ENCODE results near the gene FKBP11. TPM values are rescaled to one million over a fixed set of nuclear protein-coding genes. Genes with fewer than 3 reads are reported as not detected.

FKBP11 gene
- total RNA-seq, 1 donor from 2014 or later = 44.6 TPM

DNA sequence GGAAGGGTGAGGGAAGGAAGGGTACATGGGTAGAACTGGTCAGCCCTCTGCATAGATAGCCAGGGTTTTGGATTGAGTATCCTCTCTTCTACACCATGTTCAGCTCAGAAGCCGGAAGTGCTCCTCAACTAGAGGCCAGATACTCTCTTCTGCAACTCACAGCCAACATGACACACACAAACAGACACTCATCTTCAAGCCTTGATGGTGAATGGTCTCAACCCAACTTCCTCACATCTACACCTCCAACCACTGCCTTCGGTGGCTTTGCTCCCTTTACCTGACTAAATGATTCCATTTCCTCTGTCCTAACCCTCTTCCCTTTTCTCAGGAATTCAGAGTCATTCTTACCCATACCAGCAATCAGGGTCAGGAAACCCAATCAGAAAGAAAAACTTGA, 7.6 kb upstream of the FKBP11 start:
- no peaks in the 10 kb centered on the region for H3K9me3 Mint-ChIP-seq
- TF ChIP-seq, protein P1, sequence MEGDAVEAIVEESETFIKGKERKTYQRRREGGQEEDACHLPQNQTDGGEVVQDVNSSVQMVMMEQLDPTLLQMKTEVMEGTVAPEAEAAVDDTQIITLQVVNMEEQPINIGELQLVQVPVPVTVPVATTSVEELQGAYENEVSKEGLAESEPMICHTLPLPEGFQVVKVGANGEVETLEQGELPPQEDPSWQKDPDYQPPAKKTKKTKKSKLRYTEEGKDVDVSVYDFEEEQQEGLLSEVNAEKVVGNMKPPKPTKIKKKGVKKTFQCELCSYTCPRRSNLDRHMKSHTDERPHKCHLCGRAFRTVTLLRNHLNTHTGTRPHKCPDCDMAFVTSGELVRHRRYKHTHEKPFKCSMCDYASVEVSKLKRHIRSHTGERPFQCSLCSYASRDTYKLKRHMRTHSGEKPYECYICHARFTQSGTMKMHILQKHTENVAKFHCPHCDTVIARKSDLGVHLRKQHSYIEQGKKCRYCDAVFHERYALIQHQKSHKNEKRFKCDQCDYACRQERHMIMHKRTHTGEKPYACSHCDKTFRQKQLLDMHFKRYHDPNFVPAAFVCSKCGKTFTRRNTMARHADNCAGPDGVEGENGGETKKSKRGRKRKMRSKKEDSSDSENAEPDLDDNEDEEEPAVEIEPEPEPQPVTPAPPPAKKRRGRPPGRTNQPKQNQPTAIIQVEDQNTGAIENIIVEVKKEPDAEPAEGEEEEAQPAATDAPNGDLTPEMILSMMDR (conservative IDR thresholded peaks at IDR 0.05) = no peak
- H3K36me3 Mint-ChIP-seq = peaks cover 27% of the 10 kb centered on the region
- no peak for DNase-seq (ENCODE audit: extremely low spot score, unreplicated experiment)
- no peak overlapping the region for H3K4me3 Mint-ChIP-seq
- H3K27ac Mint-ChIP-seq = no peak overlapping the region
- H3K27me3 Mint-ChIP-seq = no peaks in the 10 kb centered on the region
- H3K4me1 Mint-ChIP-seq (ENCODE audit: unreplicated experiment) = peaks cover 4% of the 10 kb centered on the region

GRCh38 chr12:48930475-48930874, 5.2 kb upstream of the FKBP11 start:
- no peak for DNase-seq (ENCODE audit: extremely low spot score, unreplicated experiment)
- Mint-ChIP-seq H3K4me3 (no peak overlapping the region), H3K36me3 (peaks cover 27% of the 10 kb centered on the region), H3K27ac (no peak overlapping the region), H3K4me1 (ENCODE audit: unreplicated experiment) (no peaks in the 10 kb centered on the region), H3K27me3 (no peaks in the 10 kb centered on the region), H3K9me3 (no peaks in the 10 kb centered on the region)
- TF ChIP-seq, protein P1 (conservative IDR thresholded peaks at IDR 0.05) = no peak

- no peaks in the 10 kb centered on the region for H3K4me1 Mint-ChIP-seq (ENCODE audit: unreplicated experiment)
- H3K4me3 Mint-ChIP-seq = no peak overlapping the region
- H3K36me3 Mint-ChIP-seq = peaks cover 23% of the 10 kb centered on the region
- no peak overlapping the region for H3K27ac Mint-ChIP-seq
- TF ChIP-seq, protein P1 (conservative IDR thresholded peaks at IDR 0.05) = no peak
- no peaks in the 10 kb centered on the region for H3K27me3 Mint-ChIP-seq
- no peak for DNase-seq (ENCODE audit: extremely low spot score, unreplicated experiment)
- no peaks in the 10 kb centered on the region for H3K9me3 Mint-ChIP-seq
Measured at GRCh38 chr12:48929551-48929950, 4.3 kb upstream of the FKBP11 start.

- Mint-ChIP-seq H3K36me3 (peaks cover 20% of the 10 kb centered on the region), H3K9me3 (no peaks in the 10 kb centered on the region), H3K27me3 (no peaks in the 10 kb centered on the region), H3K4me1 (ENCODE audit: unreplicated experiment) (peaks cover 7% of the 10 kb centered on the region), H3K27ac (no peak overlapping the region), H3K4me3 (peak overlapping the region; percentile 16)
- TF ChIP-seq, protein P1 (conservative IDR thresholded peaks at IDR 0.05) = no peak
- DNase-seq (ENCODE audit: extremely low spot score, unreplicated experiment) = no peak
Measured at GRCh38 chr12:48927261-48927660, 2.0 kb upstream of the FKBP11 start.

- Mint-ChIP-seq H3K36me3 (peaks cover 13% of the 10 kb centered on the region), H3K4me3 (peak overlapping the region; percentile 91), H3K9me3 (no peaks in the 10 kb centered on the region), H3K27ac (peak overlapping the region; percentile 78), H3K4me1 (ENCODE audit: unreplicated experiment) (peaks cover 7% of the 10 kb centered on the region), H3K27me3 (no peaks in the 10 kb centered on the region)
- TF ChIP-seq, protein P1 (conservative IDR thresholded peaks at IDR 0.05) = peak; percentile 71
- DNase-seq (ENCODE audit: extremely low spot score, unreplicated experiment) = peak; percentile 72
Measured at GRCh38 chr12:48924617-48925303, 532 bp downstream of the FKBP11 start.

Data from type B pancreatic cell (in vitro differentiated cells).